Stimulated activated CD4-positive, alpha-beta T cell treated with anti-CD3 and anti-CD28 coated beads, Interleukin-2, amount 100 ng/mL, for 48 hours (primary cell): ENCODE measurements around the gene SLIT3.

Experiments used
- DNase-seq, 2 donors: peaks; one replicate each; pipeline ENCODE4 v3.0.0-alpha.2; 2020

Gene SLIT3

GRCh38 chr5:168910874-168911273 lies 390.1 kb downstream of the SLIT3 start:
- no peak for DNase-seq

- no peak for DNase-seq
Observed at GRCh38 chr5:168908207-168908606, 392.7 kb downstream of the SLIT3 start.

DNA sequence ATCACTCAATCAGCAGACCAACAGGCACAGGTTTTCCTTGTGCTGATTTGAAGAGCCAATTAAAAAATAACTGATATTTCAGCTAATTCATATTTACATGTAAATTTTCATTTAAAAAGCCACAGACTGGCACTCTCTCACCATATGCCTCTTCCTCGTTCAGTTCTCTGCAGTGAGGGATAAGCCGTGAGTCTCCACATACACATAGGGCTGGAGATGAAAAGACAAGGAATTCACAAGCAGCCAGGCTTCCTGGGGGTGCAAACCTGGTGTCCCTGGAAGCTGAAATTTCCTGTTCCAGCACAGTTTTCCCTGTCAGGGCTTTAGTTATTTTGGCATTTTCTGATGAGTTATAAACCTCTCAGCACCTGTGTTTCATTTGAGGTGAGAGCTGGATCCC lies 397.9 kb downstream of the SLIT3 start:
- DNase-seq, result no peak

DNA sequence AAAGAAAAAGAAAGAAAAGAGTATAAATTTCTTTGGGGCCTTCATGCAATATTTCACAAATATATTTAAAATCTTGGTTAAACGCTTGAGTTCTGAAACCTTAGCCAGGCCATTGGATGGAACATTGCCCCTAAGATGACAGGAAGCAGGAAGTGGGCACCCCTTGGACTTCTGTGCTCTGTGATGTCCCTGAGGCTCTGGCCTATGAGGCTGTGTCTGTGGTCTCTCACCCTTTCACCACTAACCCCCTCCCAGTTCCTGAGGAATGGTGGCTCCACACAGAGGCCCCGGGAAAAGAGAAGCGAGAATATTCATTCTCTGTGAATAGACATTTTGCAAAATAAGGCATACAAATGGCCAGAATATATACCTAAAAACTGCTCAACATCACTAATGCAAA lies 401.3 kb downstream of the SLIT3 start:
- no peak for DNase-seq

DNA sequence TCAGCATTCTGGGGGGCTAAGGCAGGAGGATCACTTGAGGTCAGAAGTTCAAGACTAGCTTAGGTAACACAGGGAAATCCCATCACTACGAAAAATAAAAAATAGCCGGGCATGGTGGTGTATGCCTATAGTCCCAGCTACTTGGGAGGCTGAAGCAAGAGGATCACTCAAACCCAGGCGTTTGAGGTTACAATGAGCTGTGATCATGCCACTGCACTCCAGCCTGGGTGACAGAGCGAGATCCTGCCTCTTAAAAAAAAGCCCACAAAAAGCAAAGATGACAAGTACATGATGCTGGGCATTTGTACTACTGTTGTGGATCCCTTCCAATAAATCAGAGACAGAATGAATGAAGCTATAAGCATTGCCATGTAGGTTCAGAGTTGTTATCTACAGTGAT lies 401.7 kb downstream of the SLIT3 start:
- DNase-seq, result no peak

- DNase-seq, result no peak
Observed at GRCh38 chr5:168898247-168898911, 402.6 kb downstream of the SLIT3 start.

DNA sequence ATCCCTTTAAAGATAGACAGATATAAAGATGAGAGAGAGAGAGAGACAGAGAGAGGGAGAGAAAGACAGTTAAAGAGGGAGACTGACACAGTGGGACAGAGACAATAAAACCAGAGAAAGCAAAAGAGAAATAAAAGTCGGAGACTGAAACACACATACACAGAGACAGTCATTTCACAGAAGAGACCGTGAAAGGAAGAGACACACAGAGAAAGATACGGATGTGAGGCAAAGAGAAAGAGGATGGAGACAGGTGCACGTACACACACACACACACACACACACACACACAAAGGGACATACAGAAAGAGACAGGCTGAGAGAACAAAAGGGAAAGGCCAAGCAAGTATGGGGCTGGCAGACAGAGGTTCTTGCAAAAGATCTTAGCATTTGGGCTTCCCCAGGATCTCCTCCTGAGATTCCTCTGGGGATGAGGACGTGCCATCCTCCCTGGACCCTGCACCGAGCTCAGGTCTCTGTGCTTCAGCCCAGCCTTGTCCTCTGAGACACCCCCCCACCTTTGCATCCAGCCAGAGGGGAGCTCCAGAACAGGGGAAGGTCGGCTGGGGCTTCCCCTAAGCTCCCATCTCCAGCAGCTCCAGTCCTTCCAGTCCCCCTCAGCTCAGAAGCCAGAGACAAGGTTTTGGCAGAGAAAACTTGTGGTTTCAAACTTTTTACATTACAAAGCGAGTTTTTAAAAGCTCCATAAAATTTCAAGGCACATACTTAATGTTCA lies 403.4 kb downstream of the SLIT3 start:
- no peak for DNase-seq

DNA sequence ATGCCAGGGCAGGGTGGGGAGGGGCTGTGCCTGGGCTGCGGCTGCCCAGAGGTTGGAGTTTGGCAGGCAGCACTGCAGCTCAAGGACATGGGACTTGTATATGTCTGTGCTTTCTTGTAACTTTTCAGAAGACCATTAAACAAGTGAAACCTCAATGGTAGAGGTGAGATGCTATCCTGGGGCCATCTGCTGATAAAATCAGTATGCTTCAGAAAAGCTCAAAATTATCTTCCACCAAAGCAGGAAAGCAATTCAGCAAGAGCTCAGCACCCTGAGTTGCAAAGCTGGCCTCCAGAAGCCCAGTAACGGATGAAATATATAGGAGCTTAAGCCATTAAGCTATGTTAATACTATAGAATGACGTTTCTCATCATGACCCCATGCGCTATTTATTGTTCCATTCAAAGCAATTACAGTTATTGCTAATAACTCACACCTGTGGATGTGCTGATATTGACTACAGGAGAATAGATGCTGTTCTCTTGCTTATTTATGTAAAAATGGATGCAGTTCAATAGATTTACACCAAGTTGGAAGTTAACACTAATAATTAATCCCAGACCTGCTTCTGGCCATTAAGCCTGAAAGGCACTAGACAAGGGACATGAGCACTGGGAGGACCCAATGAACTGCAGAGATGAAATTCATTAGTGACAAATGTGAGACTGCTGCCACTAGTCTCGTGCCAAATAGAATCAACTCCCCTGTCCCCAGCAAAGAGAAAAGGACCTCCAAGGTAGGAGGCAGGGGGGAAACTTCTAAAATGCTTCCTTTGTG lies 405.5 kb downstream of the SLIT3 start:
- no peak for DNase-seq

- DNase-seq, result no peak
Observed at GRCh38 chr5:168893283-168893682, 407.7 kb downstream of the SLIT3 start.

DNA sequence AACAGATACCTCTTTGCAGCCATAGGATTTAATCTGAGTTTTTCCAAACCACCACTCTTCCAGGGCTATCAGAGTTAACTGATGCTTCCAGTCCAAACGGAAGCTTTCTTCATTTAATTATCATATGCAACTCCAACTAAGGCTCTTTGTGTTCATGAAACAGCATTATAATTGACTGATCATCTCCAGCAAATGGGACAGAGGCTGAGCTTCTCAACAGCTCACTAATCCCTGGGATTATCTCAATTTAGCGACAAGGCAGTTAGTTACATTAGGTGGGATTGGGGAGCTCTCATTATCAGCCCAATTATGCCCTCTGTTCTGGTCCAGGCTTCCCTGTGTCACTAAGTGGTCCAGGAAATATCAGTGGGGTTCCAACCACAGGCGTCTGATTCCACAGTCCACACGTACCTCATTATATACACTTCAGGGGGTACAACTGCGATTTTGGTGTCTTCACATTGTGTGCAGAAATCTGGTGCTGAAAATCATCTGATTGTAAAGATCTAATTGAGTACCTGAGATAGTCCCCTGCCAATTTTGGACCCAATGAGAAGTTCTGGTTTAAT lies 408.2 kb downstream of the SLIT3 start:
- no peak for DNase-seq

GRCh38 chr5:168890816-168891812 lies 409.8 kb downstream of the SLIT3 start:
- no peak for DNase-seq

GRCh38 chr5:168889039-168889438 lies 411.9 kb downstream of the SLIT3 start:
- DNase-seq, result no peak

GRCh38 chr5:168887931-168888330 lies 413.0 kb downstream of the SLIT3 start:
- no peak for DNase-seq

GRCh38 chr5:168886157-168886556 lies 414.8 kb downstream of the SLIT3 start:
- DNase-seq, result no peak

GRCh38 chr5:168885324-168886120 lies 415.4 kb downstream of the SLIT3 start:
- DNase-seq, result no peak

GRCh38 chr5:168883991-168884390 lies 416.9 kb downstream of the SLIT3 start:
- no peak for DNase-seq

DNA sequence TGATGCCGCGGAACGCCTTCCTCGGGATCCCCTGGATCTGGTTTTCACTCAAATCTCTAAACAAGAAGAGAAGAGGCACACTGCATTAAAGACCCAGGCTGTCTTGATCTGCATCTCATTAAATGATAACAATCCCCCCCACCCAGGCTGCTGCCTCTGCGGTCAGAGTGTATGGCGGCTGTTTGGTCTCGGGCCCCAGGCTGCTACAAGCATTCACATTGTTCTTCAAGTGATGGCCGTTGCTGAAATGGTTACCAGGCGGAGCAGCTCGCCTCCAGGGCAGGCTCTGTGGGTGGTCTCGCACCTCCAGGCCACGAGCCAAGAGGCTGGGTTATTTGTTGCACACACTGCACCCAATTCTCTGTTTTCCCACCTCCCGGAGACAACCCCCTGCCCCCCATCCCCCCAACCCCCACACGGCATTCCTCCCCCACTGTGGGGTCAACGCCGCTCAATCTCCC lies 417.6 kb downstream of the SLIT3 start:
- no peak for DNase-seq

DNA sequence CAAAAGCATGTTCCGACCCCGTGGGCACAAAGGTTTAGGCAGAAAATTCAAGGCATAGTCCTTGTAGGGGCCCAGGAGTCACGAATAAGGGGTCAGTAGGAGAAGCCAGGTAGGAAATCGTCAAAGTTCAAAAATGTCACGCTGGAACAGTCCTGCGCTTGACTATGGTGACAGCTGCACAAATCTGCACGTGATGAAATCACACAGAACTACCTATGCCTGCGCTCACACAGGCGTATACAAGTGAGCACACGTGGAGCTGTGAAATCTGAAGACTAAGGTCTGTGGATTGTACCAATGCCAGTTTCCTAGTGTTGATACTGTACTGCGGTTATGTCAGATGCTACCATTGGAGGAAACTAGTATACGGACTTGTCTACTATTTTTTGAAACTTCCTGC lies 418.7 kb downstream of the SLIT3 start:
- no peak for DNase-seq

DNA sequence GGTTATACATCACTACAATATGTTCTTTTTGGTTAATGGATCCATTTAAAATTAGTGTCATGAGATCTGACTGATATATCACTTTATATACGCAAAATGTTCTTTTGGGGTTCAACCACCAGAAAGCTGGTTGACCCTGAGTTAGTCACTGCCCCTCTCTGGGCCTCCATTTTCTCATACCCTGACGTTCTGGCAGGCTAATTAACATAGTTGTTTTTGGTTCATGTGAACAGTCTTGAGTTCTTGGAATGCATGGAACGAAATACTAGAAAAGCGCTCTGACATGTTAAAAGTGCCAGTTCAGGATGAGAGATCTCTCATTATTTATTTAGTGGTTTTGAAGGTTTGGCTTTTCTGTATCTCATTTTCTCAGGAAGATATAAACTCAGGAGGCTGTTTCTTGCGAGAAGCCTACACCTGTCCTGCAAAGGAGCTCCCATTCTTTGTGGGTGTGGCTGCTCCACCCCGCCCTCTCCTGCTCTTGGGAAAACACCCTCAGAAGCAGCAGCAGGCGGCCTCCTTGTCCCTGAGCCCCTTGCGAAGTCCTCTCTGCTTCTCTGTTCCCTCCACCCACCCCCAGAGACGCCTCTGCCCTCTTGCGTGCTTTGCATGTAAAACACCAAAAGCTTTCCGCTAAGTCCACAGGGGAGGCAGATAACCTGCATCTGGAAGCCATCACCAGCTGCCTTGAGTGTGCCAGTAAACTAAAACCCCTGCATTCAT lies 419.4 kb downstream of the SLIT3 start:
- no peak for DNase-seq

- no peak for DNase-seq
Observed at GRCh38 chr5:168879929-168880328, 421.0 kb downstream of the SLIT3 start.

DNA sequence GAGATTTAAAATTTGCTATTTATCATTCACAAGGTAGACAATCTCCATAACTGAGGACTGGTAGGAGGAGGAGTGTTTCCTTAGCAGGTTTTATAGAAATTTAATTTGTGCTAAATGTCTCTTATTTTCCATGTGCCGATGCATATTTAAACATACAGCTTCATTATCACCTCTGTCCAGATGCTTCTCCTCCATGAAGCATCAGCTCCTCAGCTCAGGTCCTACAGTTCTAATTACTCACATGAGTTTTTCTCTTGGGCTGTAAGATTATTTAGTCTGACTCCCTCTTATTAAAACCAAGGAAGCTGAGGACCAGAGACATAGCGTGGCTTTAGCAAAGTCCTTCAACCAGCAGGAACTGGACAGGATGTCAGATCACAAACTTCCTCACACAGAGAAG lies 421.6 kb downstream of the SLIT3 start:
- DNase-seq, result no peak
